Endothelial cell (in vitro differentiated cells): ENCODE measurements around the gene GNG4. TPM values are rescaled to one million over a fixed set of nuclear protein-coding genes. Genes with fewer than 3 reads are reported as not detected.
"Not testable (repeated sequence)": the region's sequence is repeated elsewhere in the genome, so short reads cannot be mapped to it uniquely, and the experiment has no call there.

Source experiments
- DNase-seq: peaks from one replicate; pipeline ENCODE4 v3.0.0; 2021; ENCODE audit warnings: low spot score
- H3K27ac Mint-ChIP-seq: one replicate; pipeline ENCODE4 v1.8.0; 2021; ENCODE audit warnings: mixed read lengths, inconsistent platforms; ENCODE audit not compliant: unreplicated experiment
- H3K27me3 Mint-ChIP-seq: one replicate; pipeline ENCODE4 v1.8.0; 2021; ENCODE audit warnings: mild to moderate bottlenecking, moderate library complexity, mixed read lengths, inconsistent platforms; ENCODE audit not compliant: unreplicated experiment
- H3K36me3 Mint-ChIP-seq: one replicate; pipeline ENCODE4 v1.8.0; 2021; ENCODE audit warnings: mild to moderate bottlenecking, low read depth, mixed read lengths, inconsistent platforms; ENCODE audit not compliant: unreplicated experiment
- H3K4me1 Mint-ChIP-seq: one replicate; pipeline ENCODE4 v1.8.0; 2021; ENCODE audit warnings: mild to moderate bottlenecking, mixed read lengths, inconsistent platforms; ENCODE audit not compliant: unreplicated experiment
- H3K4me3 Mint-ChIP-seq: one replicate; pipeline ENCODE4 v1.8.0; 2021; ENCODE audit warnings: mild to moderate bottlenecking, mixed read lengths, inconsistent platforms; ENCODE audit not compliant: unreplicated experiment
- H3K9me3 Mint-ChIP-seq: one replicate; pipeline ENCODE4 v1.8.0; 2021; ENCODE audit warnings: mixed read lengths, inconsistent platforms; ENCODE audit not compliant: unreplicated experiment
- CTCF ChIP-seq: fragments of 200-600 bp; sonication (generic); IDR thresholded peaks from one replicate; pipeline ENCODE4 v1.5.0; 2021; ENCODE audit warnings: antibody characterized with exemption; ENCODE audit not compliant: unreplicated experiment
- total RNA-seq: library from RNA; stranded (reverse); fragmentation: NEBNext Ultra II Directional; extraction: Animal tissue kit (Norgen Biotek cat#: 25700); gene quantifications from one replicate; pipeline ENCODE4 v1.2.1, GENCODE V29; 2021; ENCODE audit not compliant: unreplicated experiment

The GNG4 gene
- total RNA-seq, 1 donor from 2014 or later: 1.8 TPM

DNA sequence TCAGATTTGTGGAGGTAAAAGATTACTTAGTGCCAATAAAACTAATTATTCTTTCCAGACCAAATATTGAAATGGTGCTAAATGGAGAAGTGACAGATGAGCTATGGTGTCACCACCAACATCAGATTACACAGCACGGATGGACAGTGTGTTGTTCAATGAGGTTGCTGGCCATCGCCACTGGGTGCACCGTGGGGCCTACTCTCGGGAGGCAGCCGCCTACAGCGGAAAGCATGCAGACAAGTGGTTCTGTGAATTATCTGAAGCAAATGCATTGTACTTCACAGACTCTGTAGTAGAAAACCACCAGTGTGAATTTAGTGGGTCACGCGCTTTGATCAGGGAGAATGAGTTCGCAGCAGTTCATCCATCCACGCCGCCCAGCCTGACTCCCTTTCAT lies 42.3 kb downstream of the GNG4 start:
- Mint-ChIP-seq H3K36me3 (no peaks in the 10 kb centered on the region), H3K4me1 (peaks cover 3% of the 10 kb centered on the region), H3K9me3 (no peaks in the 10 kb centered on the region), H3K27ac (no peak overlapping the region), H3K4me3 (no peak overlapping the region), H3K27me3 (no peaks in the 10 kb centered on the region)
- no peak for TF ChIP-seq CTCF
- DNase-seq: no peak

DNA sequence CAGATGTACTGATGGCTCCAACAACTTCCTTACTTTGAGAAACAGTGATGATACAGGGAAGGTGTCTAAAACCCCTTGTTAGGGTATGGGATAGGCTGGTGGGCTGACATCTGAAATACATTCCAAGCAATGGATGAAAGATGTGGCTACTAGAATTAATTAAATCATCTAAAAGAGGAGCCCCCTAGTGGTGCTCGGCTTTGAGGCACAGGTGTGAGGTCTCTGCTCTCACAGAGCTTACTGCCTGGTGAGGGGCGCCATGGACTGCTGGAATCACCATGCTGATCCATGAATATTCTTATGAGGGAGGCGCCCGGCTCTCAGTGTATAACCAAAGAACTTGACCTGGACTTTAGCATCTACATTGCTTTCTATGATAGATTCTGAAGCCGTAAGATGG lies 48.5 kb downstream of the GNG4 start:
- no peaks in the 10 kb centered on the region for H3K4me1 Mint-ChIP-seq
- no peaks in the 10 kb centered on the region for H3K27me3 Mint-ChIP-seq
- H3K4me3 Mint-ChIP-seq: no peak overlapping the region

DNA sequence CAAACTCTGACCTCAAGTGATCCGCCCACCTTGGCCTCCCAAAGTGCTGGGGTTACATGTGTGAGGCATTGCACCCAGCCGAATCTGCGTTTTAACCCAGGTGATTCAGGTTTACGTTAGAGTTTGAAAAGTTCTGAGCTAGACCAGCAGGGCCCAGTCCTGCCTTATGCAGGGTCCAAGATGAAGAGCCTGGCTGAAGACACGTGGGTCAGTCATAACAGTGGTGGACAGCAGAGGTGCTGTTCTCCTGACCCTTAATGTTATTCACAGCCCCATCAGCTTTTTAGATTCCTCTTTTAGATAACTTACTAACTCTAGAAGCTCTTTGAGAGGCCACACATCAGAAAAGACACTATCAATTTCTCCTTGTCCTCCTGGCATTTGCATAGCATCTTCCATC lies 50.0 kb downstream of the GNG4 start:
- Mint-ChIP-seq H3K4me3 (no peak overlapping the region), H3K4me1 (no peaks in the 10 kb centered on the region), H3K9me3 (no peaks in the 10 kb centered on the region), H3K27ac (no peak overlapping the region), H3K27me3 (no peaks in the 10 kb centered on the region), H3K36me3 (no peaks in the 10 kb centered on the region)
- peak; percentile 16 for TF ChIP-seq CTCF
- no peak for DNase-seq

More for the DNA sequence above, 48.5 kb downstream of the GNG4 start:
- peak; percentile 20 for DNase-seq
- no peak overlapping the region for H3K27ac Mint-ChIP-seq
- no peaks in the 10 kb centered on the region for H3K36me3 Mint-ChIP-seq
- TF ChIP-seq CTCF: peak; percentile 57
- no peaks in the 10 kb centered on the region for H3K9me3 Mint-ChIP-seq

DNA sequence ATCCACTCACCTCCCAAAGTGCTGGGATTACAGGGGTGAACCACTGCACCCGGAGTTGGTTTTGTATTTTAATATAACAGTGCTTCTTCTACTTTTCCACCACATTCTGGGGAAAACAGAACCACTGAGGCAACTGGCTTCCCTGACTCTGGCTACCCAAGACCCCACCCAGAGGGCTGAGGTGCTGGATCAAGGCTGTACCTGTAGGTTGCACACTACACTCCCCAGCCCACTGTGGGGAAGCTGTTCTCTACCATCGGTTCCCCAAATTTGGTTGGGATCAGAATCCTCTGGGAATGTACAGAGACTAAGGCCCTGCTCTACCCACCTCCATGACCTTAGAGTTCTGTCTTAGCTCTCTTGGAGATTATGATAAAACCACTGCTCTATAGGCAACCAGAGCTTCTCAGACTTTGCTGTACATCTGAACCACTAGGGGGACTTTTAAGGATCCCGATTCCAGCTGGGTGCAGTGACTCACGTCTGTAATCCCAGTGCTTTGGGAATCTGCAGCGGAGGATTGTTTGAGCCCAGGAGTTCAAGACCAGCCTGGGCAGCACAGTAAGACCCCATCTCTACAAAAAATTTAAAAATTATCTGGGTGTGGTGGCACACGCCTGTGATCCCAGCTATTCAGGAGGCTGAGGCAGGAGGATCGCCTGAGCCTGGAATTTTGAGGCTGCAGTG lies 51.6 kb downstream of the GNG4 start:
- Mint-ChIP-seq H3K27me3 (peaks cover 2% of the 10 kb centered on the region), H3K9me3 (no peaks in the 10 kb centered on the region), H3K4me1 (no peaks in the 10 kb centered on the region), H3K27ac (no peak overlapping the region), H3K4me3 (no peak overlapping the region), H3K36me3 (no peaks in the 10 kb centered on the region)
- peak; percentile 33 for TF ChIP-seq CTCF
- no peak for DNase-seq

DNA sequence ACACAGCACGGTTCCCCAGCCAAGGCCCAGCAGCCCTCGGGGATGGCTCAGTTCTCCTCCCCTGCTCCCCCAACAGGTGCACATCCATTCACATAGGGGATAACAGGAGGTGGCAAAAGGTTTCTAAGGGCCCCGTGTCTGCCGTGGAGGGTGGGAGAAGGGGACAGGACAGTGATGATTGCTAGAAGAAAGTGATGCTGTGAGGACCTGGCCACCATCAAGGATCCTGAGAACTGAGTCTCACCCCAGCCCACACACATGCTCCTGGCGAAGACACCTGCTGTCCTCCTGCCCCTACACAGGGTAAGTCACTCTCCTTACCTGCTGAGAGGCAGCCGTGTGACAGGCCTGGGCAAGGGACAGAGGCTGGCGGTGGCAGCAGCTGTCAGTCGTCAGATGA lies 54.5 kb downstream of the GNG4 start:
- Mint-ChIP-seq H3K4me3 (no peak overlapping the region), H3K4me1 (no peaks in the 10 kb centered on the region), H3K27ac (no peak overlapping the region), H3K9me3 (peaks cover 4% of the 10 kb centered on the region), H3K27me3 (peaks cover 10% of the 10 kb centered on the region), H3K36me3 (peaks cover 5% of the 10 kb centered on the region)
- DNase-seq: no peak
- no peak for TF ChIP-seq CTCF

GRCh38 chr1:235594281-235594895 lies 55.2 kb downstream of the GNG4 start:
- not testable (repeated sequence) for H3K9me3 Mint-ChIP-seq, H3K36me3 Mint-ChIP-seq, H3K4me3 Mint-ChIP-seq, H3K4me1 Mint-ChIP-seq, DNase-seq, H3K27me3 Mint-ChIP-seq, H3K27ac Mint-ChIP-seq
